Stimulated activated CD4-positive, alpha-beta T cell treated with anti-CD3 and anti-CD28 coated beads, Interleukin-1b, Interleukin-23, amount 100 ng/mL, for 24 hours (primary cell): ENCODE measurements around the gene NRROS.
A peak's percentile ranks its signal among the peaks of the same experiment; 100 is the strongest.
"Not testable (repeated sequence)": the region's sequence is repeated elsewhere in the genome, so short reads cannot be mapped to it uniquely, and the experiment has no call there.

ENCODE experiments used
- DNase-seq, 4 experiments: peaks; one replicate each; pipeline ENCODE4 v3.0.0-alpha.2; 2020; ENCODE audit warnings: low read depth in 4 of 4, low spot score in 1 of 4

Gene NRROS

DNA sequence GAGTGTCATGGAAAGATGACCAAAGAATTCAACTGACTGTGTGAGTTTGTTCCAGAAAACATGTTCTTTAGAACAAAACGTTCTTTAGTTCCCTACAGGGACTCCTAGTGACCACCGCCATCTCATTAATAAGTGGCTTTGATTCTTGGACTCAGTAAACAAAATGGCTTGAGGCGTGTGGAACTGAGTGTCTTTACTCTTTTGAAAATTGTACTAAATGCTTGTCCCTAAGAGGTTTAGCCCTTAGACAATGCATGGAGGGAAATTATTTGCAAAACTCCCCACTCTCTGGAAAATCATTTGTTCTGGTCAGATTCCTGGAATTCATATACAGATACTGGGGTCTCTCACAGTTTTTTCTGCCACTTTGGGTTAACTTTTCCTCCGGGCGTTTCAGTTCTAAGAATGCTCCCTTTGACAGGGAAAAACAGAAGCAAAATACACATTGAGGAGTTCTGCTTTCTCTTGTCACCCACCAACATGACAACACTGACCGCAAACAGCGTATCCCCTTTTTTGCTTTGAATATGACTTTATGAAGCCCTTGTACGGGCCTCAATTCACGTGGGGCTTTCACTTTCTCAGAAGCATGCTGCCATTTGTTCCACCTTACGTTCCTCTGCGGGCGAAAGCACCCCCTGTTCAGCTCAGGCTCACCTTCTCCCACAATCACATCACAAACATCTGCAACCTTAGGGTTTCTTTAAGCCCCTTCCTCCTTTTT is 15.3 kb upstream of the NRROS start:
- peak in 1 of 4 experiments; percentile 34 for DNase-seq

DNA sequence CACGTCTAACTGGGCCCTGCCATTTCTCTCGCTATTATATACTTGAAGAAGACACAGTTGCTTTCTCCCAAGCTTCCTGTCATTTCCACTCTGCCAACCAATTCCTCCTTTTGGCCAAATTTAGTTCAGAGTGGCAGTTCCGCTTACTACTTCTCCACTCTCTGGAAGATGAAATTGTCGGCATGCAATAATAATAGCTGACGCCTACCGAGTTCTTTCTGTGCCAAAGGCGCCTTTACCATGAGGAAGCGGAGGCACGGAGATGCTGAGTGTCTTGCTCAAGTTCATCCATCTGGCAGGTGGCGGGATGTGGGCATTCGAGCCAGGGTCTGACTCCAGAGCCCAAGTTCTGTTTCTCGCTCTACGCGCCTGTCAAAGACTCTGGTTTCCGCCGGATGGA is 14.6 kb upstream of the NRROS start:
- no peak for DNase-seq

DNA sequence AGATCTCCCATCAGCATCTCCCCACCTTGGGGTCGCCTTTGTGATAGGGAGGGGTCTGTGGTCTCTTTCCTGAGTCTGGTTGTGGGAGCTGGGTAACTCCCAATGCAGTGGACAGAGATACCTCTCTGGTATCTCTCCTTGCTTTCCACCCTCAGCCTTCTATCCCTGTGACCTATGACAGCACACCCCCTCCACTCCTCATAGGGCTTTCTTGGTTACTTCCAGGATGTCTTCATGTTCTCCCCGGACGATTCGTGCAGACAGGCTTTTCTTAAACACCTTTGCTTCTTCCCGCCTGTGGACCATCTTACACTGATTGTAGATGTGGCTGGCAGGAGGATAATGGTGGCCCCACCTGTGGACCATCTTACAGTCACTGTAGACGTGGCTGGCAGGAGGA is 14.2 kb upstream of the NRROS start:
- DNase-seq, result no peak

DNA sequence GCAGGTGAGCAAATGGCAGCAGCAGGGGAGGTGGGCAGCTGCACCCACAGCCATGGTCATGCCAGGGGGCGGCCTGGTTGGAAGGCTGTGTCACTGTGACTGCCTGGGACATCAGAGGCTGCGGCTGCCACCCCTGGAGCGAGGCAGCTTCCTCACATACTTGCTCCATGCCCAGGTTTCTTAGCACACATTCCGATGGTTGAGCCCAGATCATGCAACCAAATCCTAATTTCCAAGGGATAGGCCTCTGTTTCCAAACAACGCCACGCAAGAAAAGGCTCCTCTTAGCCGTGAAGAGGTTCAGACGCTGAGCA is 11.6 kb upstream of the NRROS start:
- DNase-seq, result no peak

DNA sequence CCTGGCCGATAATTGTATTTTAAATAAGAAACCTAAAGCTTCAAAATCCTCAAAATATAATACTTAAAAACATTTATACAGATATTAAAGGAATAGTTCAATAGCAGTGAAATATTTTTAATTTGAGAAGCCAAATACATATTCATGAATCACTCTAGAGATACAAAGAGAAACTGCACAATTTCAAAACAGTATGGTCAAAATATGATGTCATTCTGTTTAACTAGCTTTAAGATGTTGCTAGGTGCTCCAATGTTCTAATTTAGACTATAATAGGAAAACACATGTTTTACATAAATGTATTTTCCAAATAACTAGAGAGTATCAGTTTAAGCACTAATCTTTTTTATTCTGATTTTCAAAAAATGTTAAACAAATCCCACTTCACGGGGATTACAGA is 10.3 kb upstream of the NRROS start:
- DNase-seq, result no peak

DNA sequence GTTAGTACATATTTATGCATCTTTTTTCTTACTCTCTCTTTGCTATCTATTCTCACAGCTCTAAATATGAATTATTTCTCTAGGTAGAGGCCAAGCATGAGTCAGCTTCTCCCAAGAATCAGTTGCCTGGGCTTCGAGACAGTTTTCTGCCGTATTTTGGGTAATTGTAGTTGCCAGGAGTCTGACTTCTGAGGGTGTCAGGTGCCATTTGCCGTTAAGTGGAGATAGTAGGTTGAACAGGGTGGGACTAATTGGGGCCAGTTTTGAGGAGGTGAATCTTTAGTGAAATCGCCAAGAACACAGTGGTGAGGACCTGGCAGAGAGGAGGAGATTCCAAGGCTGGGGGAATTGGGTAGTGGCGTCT is 7.8 kb upstream of the NRROS start:
- DNase-seq, result no peak

DNA sequence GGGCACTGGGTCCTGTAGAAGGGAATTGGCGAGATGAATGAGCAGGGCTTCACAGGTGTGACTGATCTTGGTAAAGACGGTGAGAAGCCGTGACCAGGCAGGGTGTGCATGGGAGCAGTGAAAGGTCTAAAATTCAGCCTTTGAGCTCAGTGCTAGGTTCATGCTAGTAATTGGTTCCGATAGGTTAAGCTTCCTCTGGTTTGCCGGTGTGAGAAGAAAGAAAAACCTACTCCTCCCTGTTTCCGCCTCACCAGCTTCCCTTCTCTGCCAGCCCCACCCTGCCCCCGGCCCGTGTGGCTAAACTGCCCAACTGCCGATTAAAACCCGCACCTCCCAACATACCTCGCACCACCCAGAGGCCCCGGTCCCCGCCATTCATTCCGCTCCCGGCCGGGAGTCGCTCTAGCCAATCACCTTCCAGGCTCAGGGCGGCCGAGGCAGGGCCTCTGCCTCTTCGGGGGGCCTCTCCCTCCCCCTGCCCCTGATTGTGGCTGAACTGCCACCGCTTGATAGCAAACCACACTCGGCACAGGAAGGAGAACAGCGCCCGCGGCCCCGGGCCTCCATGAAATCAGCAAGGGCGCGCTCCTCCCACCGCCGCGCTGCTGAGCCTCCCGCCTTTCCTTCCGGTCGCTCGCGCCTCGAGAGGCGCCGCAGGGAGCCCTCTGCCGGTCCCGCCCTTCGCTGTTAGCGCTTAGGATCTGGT is 7.3 kb upstream of the NRROS start:
- peak; percentile 62 to 80 (median 70) for DNase-seq

DNA sequence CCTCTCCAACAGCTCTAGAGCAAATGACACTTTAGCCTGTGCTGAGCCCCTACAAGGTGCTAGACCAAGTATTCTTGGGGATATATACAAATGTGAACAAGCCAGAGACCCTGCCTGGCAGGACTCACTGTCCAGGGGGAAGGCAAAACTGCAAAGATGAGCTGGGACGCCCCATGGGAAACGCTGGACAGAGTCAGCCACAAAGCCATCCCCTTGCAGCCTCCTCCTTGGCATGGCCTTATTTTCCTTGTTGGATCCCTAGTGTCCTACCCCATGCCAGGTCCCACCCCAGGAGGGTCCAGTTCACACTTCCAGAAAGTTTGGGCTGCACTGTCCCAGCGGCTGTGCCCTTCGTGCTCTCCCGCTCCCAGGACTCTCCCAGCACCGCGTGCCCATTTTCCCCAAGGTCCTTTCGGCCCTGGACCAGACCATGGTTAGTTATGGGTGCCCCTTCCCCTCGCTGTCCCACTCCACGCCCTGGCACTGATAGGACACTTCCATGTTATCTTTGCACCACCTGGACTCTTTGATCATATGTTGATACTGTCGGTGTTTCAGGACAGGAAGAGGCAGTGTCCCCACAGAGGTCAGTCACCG is 5.8 kb upstream of the NRROS start:
- no peak for DNase-seq

DNA sequence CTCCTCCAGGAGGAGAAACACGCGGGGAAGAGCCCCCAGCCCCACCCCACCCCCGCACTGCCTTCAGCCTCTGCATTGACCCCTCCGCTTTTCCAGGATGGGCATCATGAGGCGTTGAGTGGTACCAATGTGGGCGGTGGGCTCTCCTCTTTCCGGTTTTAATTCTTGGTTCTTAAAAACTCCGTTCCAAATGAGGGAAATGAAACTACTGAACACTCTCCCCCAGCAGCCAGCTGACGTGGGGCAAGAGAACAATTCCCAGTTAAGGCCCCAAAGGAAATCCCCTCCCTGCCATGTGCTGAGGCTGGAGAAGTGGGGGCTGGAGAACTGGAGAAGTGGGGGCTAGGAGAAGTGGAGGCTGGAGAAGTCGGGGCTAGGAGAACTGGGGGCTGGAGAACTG is 5.3 kb upstream of the NRROS start:
- DNase-seq, result no peak

DNA sequence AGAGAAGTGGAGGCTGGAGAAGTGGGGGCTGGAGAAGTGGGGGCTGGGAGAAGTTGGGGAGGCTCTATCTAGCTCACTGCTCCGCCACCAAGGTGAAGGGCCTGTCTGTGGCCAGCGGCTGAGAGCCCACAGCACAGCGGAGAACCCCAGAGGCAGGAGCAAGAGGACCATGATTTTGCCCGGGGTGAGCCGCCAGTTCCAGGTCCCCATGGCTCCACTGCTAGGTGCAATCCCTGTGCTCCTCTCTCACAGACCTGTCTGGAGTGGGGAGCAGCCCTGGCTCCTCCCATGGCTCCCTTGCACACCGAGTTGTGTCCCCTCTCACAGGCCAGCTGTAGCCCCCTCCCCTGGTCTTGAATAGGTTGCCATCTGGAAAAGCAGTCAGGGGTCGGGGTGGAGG is 4.7 kb upstream of the NRROS start:
- no peak for DNase-seq

DNA sequence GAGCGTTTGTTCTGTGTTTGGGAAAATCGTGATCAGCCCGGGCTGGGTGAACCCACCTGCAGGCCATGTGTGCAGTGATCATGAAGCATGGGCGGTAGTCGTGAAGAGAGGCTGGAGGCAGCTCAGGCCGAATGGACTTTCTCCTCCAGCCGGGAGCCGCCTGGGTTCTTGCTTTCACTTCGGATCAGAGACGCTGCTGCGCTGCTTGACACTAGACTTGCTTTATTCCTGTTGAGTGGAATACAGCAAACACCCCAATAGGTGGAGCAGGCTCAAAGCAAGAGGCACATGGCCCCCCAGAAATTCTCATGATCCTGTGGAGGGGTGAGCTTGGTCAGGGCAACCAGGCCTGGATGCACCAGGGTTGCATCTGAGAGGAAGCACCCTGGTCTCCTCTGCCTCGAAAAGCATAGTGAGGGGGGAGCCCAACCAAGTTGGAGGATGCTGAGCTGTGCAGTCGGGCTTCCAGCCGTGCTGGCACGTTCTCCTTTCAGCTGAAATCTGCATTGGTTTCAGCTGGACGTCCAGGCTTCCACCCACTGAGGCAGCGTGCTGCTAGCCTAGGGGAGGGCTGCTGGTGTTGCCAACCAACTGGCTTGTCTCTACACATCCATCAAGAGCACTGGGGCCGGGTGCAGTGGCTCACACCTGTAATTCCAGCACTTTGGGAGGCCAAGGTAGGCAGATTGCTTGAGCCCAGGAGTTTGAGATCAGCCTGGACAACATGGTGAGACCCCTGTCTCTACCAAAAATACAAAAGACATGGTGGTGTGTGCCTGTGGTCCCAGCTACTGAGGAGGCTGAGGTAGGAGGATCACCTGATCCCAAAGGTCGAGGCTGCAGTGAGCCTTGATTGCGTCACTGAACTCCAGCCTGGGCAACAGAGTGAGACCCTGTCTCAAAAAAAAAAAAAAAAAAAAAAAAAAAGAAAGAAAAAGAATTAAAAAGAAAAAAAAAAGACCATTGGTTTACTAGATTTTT is 2.8 kb upstream of the NRROS start:
- DNase-seq, result no peak

DNA sequence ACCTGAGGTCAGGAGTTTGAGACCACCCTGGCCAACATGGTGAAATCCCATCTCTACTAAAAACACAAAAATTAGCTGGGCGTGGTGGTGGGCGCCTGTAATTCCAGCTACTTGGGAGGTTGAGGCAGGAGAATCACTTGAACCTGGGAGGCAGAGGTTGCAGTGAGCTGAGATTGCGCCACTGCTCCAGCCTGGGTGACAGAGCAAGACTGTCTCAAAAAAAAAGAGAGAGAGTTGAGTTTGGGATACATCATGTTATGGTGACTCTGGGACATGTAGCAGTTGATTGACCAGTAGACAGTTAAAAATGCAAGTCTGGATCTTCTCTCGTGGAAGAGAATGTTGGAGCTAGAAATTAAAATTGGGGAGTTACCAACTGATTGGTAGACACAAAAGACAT is 1.6 kb upstream of the NRROS start:
- not testable (repeated sequence) for DNase-seq

DNA sequence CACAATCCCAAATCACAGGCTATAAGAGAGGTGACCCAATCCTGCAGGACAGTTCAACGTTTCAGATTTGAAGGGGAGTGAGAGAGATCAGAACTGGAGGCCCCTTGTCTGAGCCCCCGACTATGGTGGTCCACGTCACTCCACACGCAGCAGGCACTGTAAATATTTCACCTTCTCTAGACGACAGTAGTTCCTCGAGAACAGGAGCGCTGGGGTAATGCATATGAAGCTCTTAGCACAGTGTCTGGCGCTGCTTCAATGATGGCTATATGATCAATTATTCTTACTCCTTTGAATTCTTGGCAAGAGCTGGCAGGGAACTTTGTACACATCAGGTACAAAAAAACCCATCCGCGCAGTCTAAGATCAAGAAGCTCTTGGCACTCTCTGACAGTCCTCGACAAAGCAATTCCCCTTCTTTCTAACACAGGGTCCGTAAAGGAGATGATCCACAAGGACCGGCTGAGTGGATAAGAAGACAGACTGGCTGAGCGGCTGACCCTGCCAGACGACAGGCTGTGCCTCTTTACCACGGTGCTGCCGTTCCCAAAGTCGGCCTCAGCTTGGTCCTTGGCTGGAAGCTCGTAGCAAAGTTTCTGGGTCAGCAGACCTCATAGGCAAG is 522 bp upstream of the NRROS start:
- no peak for DNase-seq

DNA sequence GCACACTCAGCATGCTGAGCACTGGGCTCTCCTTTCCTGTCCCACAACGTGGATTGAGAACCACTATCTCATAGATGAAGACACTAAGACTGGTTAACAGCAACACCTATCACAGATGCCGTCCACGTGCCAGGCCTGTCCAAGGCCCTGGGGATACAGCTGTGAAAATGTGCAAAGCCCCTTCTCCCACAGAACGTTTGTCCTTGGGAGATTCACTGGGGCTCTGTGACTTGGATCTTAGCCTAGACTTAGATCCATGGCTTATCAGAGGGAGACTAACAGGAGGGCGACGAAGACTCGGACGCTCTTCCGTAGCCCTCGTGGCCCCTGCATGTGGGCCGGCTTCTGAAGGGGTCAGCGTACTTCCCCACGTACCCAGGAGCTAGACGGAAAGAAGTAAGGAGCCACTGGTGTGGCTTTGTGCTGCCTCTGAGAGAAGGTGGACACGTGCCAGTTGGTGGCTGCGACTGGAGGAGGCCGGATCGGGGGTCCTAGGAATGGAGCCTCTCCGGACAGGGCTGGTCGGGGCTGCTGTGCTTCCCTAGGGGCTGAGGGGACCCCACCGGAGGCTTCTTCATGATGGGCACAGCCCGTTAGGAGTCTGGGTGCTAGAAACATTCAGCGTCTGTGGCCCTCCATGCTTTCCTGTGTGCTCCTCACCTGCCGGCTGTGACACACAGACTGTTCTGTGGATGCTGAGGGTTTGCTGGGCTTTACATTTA is 964 bp downstream of the NRROS start:
- DNase-seq, result peak in 1 of 4 experiments; percentile 21

DNA sequence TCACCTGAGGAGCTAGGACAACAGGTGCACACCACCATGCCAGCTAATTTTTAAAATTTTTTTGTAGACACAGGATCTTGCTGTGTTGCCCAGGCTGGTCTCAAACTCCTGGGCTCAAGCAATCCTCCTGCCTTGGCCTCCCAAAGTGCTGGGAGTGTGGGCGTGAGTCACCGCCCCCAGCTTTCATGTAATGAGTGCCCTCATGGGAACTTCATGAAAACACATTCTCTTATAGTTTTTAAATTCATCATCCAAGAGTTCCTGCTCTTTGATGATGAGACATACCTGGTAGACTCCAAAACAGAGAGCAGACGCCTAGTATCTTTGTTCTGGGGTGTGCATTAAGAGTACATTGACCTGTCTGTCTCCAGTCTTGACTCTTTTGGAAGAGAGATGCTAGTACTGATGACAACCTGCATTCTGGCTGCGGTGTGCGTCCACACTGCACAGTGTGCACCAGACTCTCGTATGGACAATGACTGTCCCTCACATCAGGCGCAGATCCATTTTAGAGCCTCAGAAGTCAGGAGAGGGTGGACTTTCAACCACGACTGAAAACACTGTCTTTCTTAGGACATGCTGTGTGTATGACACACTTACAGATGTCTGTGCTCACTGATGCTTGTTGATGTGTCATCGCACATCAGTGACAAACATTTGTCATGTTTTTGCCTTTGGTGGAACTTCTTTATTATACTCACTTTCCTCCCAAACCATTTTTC is 2.0 kb downstream of the NRROS start:
- peak in 2 of 4 experiments; percentile 41 to 43 for DNase-seq

DNA sequence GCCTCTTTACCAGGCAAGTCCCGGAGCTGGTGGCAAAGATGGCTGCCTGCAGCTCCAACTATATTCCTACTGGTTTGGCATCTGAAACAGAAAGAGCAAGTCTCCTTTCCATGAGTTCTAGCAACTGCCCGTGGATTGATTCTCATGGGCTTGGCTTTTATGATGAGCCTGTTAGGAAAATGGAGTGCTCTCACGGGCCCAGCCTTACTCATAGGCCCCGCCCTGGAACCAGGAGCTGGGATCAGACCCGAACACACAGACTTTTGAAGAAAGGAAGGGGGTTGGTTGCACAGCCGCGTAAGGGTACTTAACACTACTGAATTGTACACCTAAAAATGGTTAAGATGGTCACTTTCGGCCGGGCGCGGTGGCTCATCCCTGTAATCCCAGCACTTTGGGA is 2.9 kb downstream of the NRROS start:
- DNase-seq, result no peak

DNA sequence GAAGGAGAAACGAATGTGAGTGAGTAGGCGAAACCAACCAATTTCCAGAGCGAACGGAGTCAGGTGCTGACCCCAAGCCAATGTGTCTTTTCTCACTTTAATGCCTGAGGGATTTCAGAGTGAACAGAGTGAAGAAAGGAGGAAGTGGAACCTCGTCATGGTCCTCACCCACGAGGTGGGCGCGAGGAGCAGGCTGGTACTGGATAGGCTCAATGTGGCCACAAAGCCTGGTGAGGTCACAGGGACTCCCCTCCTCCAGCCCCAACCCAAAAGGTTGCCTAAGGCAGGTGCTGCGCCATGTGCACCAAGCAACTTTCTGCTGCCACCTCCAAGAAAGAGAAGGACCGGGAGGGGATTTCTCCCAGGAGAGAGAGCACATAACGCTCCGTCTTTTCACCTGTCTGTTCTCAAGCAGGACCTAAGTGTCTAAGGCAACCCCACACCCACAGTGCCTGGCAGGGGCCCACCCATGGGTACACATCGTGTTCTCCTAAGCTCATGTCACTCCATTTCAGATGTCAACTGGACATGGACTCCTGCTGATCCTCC is 3.8 kb downstream of the NRROS start:
- DNase-seq, result peak in 1 of 4 experiments; percentile 25

DNA sequence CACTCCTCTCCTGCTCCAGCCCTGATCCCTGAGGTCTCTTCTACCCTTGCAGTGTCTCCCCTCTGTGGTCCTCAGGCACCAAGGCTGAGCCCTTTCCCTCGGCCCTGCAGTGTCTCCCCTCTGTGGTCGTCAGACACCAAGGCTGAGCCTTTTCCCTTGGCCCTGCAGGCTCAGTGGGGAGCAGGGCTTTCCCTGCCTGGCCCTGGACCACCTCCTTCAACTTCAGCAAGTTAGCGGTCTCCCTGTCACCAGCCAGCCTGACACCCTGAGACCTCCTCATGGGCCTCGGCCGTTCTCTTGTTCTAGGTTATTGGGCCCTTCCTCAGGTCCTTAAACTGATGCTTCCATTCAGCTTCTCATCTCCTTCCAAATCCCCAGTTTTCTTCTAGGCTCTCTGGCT is 4.3 kb downstream of the NRROS start:
- DNase-seq, result no peak

DNA sequence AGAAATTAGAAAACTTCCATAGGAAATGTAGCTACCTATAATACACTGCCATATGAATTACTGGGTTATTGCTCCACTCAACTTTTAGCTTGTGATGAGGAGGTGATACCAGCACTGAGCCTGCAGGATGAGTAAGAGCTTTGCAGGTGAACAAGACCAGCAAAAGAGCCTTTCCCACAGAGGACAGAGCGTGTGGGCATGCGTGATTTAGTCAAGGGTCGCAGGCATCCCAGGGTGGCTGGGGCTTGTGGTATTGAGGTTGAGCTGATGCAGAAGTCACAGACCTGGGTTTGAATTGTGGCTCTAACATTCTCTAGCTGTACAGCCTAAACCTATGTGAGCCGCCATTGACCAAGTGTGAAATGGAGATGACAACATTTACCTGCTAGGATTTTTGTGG is 5.6 kb downstream of the NRROS start:
- DNase-seq, result no peak
